Measurements from ENCODE around the gene RHOJ.

- TF ChIP-seq CTCF (IDR thresholded peaks at IDR 0.05; ENCODE audit: poor library complexity, severe bottlenecking), result no peak
- TF ChIP-seq EZH2 (IDR thresholded peaks at IDR 0.05; ENCODE audit: borderline replicate concordance, insufficient read depth, low read length, poor library complexity, severe bottlenecking), result no peak
- no peak for TF ChIP-seq EP300 (conservative IDR thresholded peaks at IDR 0.05; ENCODE audit: poor library complexity, severe bottlenecking)
Observed at GRCh38 chr14:63300854-63301253, 96.6 kb downstream of the RHOJ start.
